GM10847 (cell line): Measurements from ENCODE around the gene SMARCAL1.

Experiments
- POLR2A ChIP-seq: IDR thresholded peaks from 2 replicates; pipeline ENCODE4 v1.6.1; 2011; ENCODE audit not compliant: insufficient read length; ENCODE audit errors: extremely low read depth

The SMARCAL1 gene

DNA sequence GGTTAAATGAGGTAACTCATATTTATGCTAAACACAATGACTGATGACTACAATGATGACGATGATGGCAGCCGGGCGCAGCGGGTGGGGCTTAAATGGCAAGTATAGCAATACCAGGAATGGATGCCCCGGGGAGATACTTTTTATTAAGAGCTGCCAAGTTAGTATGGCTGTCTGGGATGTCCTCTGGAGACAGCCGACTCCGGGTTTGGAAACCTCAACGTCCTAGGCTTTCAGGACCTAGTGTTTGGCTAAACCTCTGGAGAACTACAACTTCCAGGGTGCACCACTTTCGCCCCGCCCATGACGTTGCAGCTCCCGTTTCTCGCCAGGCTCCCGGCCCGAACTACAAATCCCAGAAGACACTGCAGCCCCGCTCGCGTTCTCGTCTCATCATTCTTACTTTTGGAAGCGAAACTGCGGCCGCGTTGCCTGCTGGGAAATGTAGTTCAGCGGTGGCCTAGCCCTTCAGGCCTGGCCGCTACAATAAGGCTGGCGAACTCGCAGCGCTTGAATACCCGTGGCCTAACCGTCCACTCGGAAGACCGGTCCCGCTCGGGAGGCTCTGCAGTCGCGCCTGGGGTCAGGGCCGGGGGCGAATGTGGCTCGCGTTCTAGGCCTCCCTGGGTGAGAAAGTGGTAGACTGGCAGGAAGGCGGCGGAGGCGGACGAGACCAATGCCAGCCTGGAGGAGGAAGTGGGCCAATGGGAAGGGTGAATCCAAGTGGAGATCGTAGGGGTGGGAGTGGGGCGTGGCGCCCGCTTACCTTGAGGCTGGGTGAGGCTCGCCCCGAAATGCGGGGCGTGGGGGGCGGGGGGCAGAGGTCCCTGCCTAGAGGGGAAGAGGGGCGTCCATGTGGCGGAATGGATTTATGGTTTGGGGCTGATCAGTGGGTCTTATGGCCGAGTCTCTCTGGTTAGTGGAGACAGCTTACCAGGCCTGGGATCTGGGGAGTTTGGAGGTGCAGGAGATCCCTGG, at the start of gene SMARCAL1:
Gene SMARCAL1 (plus strand): TSS at position 463 of the 978 bp plus-strand sequence. CDS start 2,221 bp downstream, outside the sequence.
- peak; percentile 66 for TF ChIP-seq POLR2A

DNA sequence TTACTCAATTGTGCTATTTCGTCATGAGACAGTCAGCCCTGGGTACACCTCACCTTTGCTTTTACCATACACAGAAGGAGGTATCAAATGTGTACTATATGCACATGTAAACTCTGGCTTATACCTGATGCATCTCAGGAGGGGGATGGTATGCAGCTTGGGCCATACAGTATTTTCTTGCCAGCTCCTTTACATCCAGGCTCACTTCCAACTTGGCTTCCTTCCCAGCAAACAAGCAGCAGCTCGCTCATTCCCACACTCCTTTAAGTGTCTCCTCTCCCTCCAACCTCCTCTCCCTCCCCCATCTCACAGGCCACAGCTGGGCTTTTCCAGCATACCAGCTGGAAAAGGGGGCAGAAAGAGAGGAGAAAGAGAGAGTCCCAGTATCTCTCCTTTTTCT, 49.6 kb upstream of the SMARCAL1 start:
- no peak for TF ChIP-seq POLR2A

DNA sequence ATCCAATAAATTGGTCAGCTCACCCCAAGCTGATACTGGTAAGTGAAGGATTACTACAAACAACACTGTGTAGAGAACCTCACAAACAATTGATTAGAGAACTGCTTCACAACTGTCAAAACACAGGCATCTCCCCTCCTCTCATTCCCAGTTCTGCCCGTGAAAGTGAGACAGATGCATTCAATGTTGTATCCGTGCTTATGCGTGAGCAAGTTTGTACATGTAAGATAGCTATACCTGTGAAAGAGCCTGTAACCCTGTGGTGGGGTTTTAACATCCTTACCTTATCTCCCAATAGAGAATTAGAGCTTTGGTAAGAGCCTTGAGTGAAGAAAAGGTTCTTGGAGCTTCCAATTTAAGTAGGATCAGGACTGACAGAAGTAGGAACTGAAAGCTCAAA, 49.1 kb upstream of the SMARCAL1 start:
- TF ChIP-seq POLR2A, result no peak

DNA sequence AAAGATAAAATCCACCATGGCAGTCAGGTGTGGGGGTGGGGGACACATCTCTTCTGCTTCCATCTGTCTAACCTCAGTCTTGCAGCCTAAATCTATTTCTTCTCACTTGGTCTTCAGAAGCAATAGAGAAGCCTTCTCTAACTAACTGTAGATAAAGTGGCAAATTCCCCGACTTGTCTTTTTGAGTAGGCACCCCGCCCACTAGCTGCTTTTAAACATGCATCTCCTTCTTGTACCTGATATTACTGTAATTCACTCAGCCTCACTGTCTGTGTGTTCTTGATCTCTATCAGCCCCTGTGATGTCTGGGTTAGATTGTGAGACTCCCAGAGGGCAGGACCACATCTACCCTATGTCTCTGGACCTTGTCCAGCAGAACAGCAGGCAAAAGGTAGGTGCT, 46.8 kb upstream of the SMARCAL1 start:
- no peak for TF ChIP-seq POLR2A

DNA sequence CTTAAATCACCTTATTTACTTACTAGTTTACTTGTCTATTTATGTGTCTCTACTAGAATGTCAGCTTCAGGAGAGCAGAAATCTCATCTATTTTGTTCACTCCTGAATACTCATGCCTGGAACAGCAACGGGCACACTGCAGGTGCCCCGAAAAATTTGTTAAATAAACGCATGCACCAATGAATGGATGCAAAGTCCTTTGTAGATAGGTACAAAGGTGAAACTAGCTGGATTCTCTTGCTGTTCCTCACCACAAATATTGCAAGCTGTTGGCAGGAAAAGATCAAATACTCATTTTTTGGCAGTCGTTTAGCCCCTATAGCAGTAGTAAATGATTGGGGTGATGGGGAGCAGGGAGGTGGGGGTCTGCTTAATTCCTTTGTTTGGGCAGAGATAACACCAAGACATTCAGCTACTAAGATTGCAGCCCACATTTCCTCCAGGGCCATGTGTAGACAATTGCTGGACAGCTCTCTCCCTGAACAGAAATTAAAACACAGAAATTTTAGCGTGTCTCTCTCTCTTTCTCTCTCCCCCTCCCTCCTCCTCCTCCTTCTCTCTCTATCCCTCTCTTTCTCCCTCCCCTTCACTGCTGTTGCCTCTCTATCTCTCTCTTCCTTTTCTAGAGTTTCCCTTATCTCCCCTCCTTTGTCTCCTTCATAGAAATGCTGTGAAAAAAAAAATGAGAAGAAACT, 45.4 kb upstream of the SMARCAL1 start:
- no peak for TF ChIP-seq POLR2A

DNA sequence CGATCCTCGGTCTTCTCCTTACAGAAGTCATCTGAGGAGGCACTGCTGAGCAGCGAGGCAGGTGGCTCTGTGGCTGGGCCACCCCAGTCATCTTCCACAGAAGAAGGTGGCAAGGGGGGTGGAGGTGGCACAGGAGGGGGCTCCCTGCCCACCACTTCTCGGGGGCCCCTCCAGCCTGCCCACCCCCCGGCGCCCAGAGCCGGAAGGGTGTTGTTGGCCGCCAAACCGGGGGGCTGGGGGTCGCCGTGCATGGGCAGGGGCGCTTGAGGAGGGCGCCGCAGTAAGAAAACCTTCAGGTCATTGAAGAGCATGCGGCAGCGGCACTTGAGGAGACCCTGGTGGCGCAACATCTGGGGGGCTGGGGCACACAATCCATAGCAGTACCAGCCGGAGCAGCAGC, 42.5 kb upstream of the SMARCAL1 start:
- no peak for TF ChIP-seq POLR2A

DNA sequence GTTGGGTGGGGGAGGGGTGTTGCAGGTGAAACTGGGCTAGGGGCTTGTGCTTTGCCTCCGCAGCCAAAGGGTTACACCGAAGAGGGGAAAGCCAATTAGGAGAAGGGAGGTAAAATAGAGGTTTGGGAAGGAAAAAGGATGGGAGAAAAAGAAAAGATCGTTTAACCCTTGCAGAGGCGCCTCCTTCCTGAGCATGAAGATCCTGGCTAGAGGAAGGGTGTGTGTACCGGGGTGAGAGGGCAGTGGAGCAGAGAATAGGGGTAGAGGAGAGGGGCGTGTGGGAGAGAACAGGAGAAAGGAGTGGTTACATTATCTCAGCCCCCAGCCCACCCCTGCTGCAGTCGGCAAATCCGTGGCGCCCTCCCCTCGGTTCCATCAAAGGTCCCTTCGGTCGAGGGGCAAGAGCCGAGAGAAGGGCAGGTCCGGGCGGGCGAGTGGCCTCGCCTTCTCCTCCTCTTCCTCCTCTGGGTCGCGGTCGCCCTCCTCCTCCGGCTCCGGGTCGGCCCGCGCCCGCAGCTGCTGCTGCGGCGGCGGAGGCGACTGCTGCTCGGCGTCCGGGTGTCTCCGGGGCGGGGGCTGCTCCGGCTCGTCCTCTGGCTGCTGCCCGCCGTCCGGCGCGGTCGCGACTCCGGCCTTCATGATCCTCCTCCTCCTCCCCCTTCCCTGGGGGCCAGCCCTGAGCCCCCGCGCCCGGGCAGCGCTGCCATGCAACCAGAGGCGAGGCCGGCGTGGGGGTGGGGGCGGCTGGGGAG, 41.1 kb upstream of the SMARCAL1 start:
- no peak for TF ChIP-seq POLR2A

DNA sequence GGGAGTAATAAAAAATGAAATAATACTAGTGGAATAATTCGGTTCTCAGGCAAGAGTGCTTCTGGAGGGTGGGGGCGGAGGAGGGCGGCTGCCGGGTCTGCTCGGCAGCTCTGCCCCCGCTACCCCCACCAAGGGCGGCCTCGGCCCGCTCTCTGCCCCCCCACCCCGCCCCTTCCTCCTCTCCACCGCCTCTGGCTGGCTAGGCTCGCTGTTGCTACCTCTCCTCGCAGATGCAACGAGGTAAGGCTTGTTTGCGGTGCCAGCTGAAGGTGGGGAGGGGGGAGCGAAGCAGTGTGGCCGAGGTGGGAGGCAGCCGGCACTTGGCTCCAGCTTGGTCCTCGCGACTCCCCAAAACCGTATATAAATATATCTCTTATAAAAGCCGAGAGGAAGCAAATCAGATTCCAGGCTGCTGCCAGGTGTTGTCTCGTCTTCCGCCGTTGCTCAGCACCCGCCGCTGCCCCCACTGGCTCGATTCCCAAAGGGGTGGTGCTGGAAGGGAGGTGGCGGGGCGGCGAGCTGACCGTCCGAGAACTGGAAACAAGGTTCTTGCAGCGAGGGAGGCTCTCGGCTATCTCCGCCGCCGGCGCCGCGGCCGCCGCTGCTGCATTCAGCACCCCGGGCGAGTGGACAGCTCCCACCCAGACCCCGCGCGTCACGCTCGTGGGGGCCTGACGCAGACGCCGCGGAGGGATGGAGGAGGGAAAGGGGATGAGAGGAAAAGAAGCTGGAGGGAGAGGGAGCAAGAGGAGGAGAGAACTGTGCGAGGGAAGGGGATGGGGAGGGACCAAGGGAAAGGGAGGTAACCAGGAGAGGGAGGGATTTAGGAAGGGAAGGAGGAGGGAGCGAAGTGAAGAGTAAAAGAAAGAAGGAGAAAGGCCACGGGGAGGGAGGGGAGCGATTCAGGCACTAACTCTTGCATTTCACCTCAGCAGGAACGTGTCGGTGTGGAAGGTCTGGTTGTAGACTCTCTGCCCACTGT, 40.3 kb upstream of the SMARCAL1 start, which contains the start of gene MARCHF4:
Gene MARCHF4 (minus strand): TSS at position 763 of the 982 bp plus-strand sequence. CDS start 2,223 bp downstream, outside the sequence.
- TF ChIP-seq POLR2A, result no peak

DNA sequence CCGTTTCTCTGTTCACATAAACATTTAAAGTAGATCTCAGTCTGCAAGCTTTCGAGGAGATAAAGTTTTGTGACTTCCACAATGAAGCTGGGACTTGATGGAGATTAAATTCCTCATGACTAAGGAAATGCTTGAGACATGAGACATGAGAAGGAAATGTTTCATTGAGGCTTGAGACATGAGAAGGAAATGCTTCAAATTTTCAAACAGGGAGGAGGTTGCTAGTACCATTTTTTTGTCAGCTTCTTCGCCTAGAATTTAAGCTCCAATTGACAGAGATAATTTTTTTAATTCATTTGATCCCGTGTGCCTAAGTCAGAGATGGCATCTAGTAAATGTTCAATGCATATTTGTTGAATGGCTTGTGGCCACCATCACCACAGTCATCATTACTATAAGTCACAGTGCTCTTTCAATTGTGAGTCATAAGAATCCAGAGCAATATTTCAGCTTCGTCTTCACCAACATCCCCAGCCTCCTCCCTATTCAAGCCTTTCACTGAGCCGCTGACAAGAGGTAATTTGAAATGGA, 39.5 kb upstream of the SMARCAL1 start:
- TF ChIP-seq POLR2A, result no peak

DNA sequence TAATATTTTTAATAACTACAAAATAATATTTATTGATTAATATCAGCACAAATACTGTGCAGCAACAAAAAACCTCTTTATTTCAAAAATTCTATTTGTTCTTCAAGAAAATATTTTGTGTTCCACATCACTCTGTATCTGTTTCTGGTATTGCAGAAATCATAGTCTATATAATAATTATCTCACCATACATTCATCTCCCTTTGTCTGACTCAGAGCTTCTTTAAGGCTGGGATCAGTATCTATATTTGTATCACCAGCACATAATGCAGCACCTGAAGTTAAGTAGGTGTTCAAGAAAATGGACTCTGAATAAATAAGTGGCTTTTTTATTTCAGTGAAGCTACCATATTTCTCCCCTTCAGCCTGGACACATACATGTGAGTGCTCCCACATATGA, 38.4 kb upstream of the SMARCAL1 start:
- no peak for TF ChIP-seq POLR2A

DNA sequence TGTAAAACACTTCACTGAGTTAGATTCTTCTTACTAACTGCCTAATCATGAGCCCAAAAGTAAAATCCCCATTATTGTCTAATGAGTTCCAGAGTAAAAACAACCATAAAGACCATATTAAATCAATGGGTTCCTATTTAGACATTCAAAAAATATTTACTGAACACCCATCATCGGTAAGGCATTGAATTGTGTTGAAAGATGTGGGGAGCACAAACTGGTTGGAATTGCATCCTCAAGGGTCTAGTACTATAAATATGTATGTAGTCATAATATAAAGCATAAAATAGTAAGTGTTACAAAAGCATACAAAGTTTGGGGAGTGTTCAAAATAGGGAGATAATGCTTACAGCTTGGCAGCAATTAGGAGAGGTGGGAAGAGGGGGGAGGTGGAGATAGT, 37.0 kb upstream of the SMARCAL1 start:
- TF ChIP-seq POLR2A, result no peak

DNA sequence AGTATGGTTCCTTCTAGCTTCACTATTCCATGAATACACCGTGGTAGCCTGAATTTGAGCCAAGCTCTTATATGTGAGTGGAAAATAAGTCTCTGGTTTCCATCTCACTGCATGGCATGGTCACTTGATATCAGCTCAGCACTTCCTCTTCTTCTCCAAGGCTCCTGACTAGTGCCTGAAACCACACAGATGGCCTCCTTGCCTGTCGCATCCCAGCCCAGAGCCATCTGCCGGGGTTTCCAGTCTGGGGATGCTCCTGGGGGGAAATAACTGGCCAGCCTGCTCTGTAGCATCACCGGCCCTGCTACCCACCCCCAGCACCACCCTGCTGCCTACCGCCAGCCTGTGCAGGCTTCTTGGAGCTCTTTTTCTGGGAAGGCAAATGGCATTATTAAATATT, 32.3 kb upstream of the SMARCAL1 start:
- TF ChIP-seq POLR2A, result no peak

DNA sequence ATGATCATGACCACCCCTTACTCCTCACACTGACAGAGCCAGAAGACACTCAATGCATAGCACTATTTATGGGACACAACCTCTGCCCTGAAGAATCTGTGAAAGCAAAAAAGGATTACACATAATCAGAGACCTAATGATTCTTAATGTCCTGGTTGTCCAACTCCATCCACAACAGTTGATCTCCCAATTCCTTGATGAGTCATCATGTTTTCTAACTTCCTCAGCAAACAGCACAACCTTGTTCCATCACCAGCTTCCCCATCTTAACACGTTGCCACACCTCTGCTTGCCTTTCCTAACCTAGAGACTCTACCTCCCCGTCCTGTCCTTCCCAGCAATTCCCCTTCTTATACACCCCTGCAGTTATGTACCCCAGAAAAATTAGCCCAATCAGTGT, 26.8 kb upstream of the SMARCAL1 start:
- TF ChIP-seq POLR2A, result no peak

DNA sequence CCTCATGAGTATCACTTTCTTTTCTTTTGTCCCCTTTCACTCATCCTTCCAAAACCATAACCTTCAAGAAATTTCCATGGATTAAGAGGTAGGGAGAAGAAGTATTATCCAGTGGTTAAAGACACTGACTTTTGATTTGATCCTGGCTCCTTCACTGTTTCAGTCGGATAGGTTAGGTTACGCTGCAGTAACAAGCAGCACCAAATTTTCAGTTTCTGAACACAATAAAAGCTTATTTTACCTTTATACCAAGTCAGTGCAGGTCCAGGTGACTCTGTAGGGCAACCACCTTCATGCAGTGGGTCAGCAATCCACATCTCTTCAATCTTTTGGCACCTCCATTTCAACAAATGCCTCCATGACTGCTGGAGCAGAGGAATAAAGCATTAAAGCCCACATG, 25.0 kb upstream of the SMARCAL1 start:
- no peak for TF ChIP-seq POLR2A
